Activated B cell treated with CpG ODN at 0.5 μM for 24 hours (primary cell): ENCODE results near the gene SETD1A. TPM values are rescaled to one million over a fixed set of nuclear protein-coding genes. Genes with fewer than 3 reads are reported as not detected.

ENCODE experiments used
- ATAC-seq: fragments of 200-7000 bp; cut with Tn5 transposase; one replicate; pipeline ENCODE4 v1.10.0; 2021; ENCODE audit warnings: low read depth, mild to moderate bottlenecking, moderate library complexity
- CTCF ChIA-PET: fragments of 350-600 bp; sonication (Branson Sonifier 250); formaldehyde crosslinking; loops from one replicate; lab custom pipeline; 2021; ENCODE audit warnings: antibody characterized with exemption; lab: Charles Lee
- POLR2A ChIA-PET: fragments of 350-600 bp; sonication (Branson Sonifier 250); formaldehyde crosslinking; loops from one replicate; lab custom pipeline; 2021; ENCODE audit warnings: antibody characterized with exemption; lab: Charles Lee
- DNase-seq: peaks from one replicate; pipeline ENCODE4 v3.0.0; 2022
- H3K27ac Mint-ChIP-seq: one replicate; pipeline ENCODE4 v1.8.0; 2020; ENCODE audit warnings: mixed read lengths
- H3K27me3 Mint-ChIP-seq: one replicate; pipeline ENCODE4 v1.8.0; 2021; ENCODE audit warnings: mixed read lengths
- H3K36me3 Mint-ChIP-seq: one replicate; pipeline ENCODE4 v1.8.0; 2021; ENCODE audit warnings: low read depth, mixed read lengths
- H3K4me1 Mint-ChIP-seq: one replicate; pipeline ENCODE4 v1.8.0; 2021; ENCODE audit warnings: mixed read lengths
- H3K4me3 Mint-ChIP-seq: one replicate; pipeline ENCODE4 v1.8.0; 2020; ENCODE audit warnings: mild to moderate bottlenecking, mixed read lengths
- H3K9me3 Mint-ChIP-seq: one replicate; pipeline ENCODE4 v1.8.0; 2020; ENCODE audit warnings: mixed read lengths
- CTCF ChIP-seq: fragments of 200-600 bp; IDR thresholded peaks from one replicate; pipeline ENCODE4 v1.8.0; 2022; ENCODE audit warnings: antibody characterized with exemption, mild to moderate bottlenecking
- intact Hi-C: fragments of 100-400 bp; cut with micrococcal nuclease; formaldehyde crosslinking; loops from one replicate; pipeline ENCODE4 v1.15.1; 2024
- total RNA-seq: library from RNA; stranded (reverse); gene quantifications from 2 replicates; pipeline ENCODE4 v1.2.3, GENCODE V29; 2022

SETD1A gene
- total RNA-seq, 1 donor from 2014 or later = 32.8 TPM

- TF ChIP-seq CTCF = no peak
- peak overlapping the region; percentile 87 for H3K4me3 Mint-ChIP-seq
- ChIA-PET CTCF (interaction anchor here (4.8 kb wide), 1 partner anchor 13 kb away, joined by 18 read pairs; the partner anchor contains the start of gene HSD3B7), POLR2A (interaction anchor here (0.5 to 2.1 kb wide), 10 partner anchors 11 to 877 kb away, joined by 3 to 13 read pairs (median 3); partner anchors contain the start of genes KAT8, ZNF267, ZNF646 and ZNF668)
- intact Hi-C loops = loop anchor here (1.0 to 2.0 kb wide), 4 partner anchors 36 to 145 kb away; partner anchors contain the start of genes STX4, VKORC1, ZNF646 and ZNF668
- no peaks in the 10 kb centered on the region for H3K27me3 Mint-ChIP-seq
- peaks cover 12% of the 10 kb centered on the region for H3K4me1 Mint-ChIP-seq
- DNase-seq = peak; percentile 68
- ATAC-seq = peak; percentile 99
- H3K36me3 Mint-ChIP-seq = no peaks in the 10 kb centered on the region
- H3K27ac Mint-ChIP-seq = peak overlapping the region; percentile 76
- no peaks in the 10 kb centered on the region for H3K9me3 Mint-ChIP-seq
Observed at GRCh38 chr16:30996985-30997724, 39.6 kb downstream of the SETD1A start.

- ChIA-PET POLR2A (interaction anchor here (0.5 to 2.1 kb wide), 10 partner anchors 12 to 876 kb away, joined by 3 to 13 read pairs (median 3); partner anchors contain the start of genes KAT8, ZNF267, ZNF646 and ZNF668), CTCF (interaction anchor here (4.8 kb wide), 1 partner anchor 14 kb away, joined by 18 read pairs; the partner anchor contains the start of gene HSD3B7)
- H3K4me1 Mint-ChIP-seq = peaks cover 12% of the 10 kb centered on the region
- no peak overlapping the region for H3K27ac Mint-ChIP-seq
- no peaks in the 10 kb centered on the region for H3K27me3 Mint-ChIP-seq
- intact Hi-C loops = loop anchor here (1.0 to 2.0 kb wide), 4 partner anchors 35 to 144 kb away; partner anchors contain the start of genes STX4, VKORC1, ZNF646 and ZNF668
- DNase-seq (no peak), ATAC-seq (no peak)
- TF ChIP-seq CTCF = no peak
- no peaks in the 10 kb centered on the region for H3K9me3 Mint-ChIP-seq
- no peaks in the 10 kb centered on the region for H3K36me3 Mint-ChIP-seq
- H3K4me3 Mint-ChIP-seq = peak overlapping the region; percentile 70
Observed at GRCh38 chr16:30997725-30998711, 40.5 kb downstream of the SETD1A start.

GRCh38 chr16:30998852-30999761 lies 41.6 kb downstream of the SETD1A start:
- H3K9me3 Mint-ChIP-seq = no peaks in the 10 kb centered on the region
- H3K4me1 Mint-ChIP-seq = peaks cover 12% of the 10 kb centered on the region
- H3K27me3 Mint-ChIP-seq = no peaks in the 10 kb centered on the region
- ATAC-seq (no peak), DNase-seq (no peak)
- no peaks in the 10 kb centered on the region for H3K36me3 Mint-ChIP-seq
- no peak overlapping the region for H3K27ac Mint-ChIP-seq
- ChIA-PET CTCF (no interaction called here), POLR2A (interaction anchor here (0.5 to 1.0 kb wide), 6 partner anchors 75 to 374 kb away, joined by 3 read pairs; partner anchors contain the start of genes ZNF646 and ZNF668)
- intact Hi-C loops = no loop called here
- H3K4me3 Mint-ChIP-seq = no peak overlapping the region
- no peak for TF ChIP-seq CTCF

- intact Hi-C loops = no loop called here
- Mint-ChIP-seq H3K9me3 (no peaks in the 10 kb centered on the region), H3K36me3 (no peaks in the 10 kb centered on the region), H3K27ac (no peak overlapping the region), H3K4me3 (no peak overlapping the region), H3K27me3 (no peaks in the 10 kb centered on the region), H3K4me1 (peaks cover 8% of the 10 kb centered on the region)
- no peak for TF ChIP-seq CTCF
- ChIA-PET CTCF (no interaction called here), POLR2A (interaction anchor here (0.7 kb wide), 2 partner anchors 12 to 29 kb away, joined by 3 to 5 read pairs; no protein-coding TSS in a partner anchor)
- ATAC-seq = no peak
- no peak for DNase-seq
Observed at GRCh38 chr16:31000671-31001382, 43.3 kb downstream of the SETD1A start.
